Smooth muscle cell (in vitro differentiated cells): ENCODE data around the gene ZWILCH. TPM values are rescaled to one million over a fixed set of nuclear protein-coding genes. Genes with fewer than 3 reads are reported as not detected.

ENCODE experiments used
- DNase-seq: peaks from one replicate; lab custom pipeline; 2025; ENCODE audit not compliant: unreplicated experiment; lab: John Stamatoyannopoulos, UW
- H2AFZ ChIP-seq: fragments of 200-600 bp; sonication (generic); 2 replicates; pipeline ENCODE4 v1.6.0; 2016; ENCODE audit warnings: antibody characterized with exemption, low read depth, mild to moderate bottlenecking
- H3F3A ChIP-seq: fragments of 200-600 bp; sonication (generic); 2 replicates; pipeline ENCODE4 v1.6.0; 2017; ENCODE audit warnings: antibody characterized with exemption, low read depth
- H3K27ac ChIP-seq: fragments of 200-600 bp; sonication (generic); 2 replicates; pipeline ENCODE4 v1.5.1; 2016; ENCODE audit warnings: low read depth, mild to moderate bottlenecking
- H3K27me3 ChIP-seq: fragments of 200-600 bp; sonication (generic); 2 replicates; pipeline ENCODE4 v1.6.1; 2016; ENCODE audit warnings: low read depth, mild to moderate bottlenecking
- H3K36me3 ChIP-seq: fragments of 200-600 bp; sonication (generic); 2 replicates; pipeline ENCODE4 v1.5.1; 2016; ENCODE audit warnings: low read depth
- H3K4me1 ChIP-seq: fragments of 200-600 bp; sonication (generic); 2 replicates; pipeline ENCODE4 v1.5.1; 2016; ENCODE audit warnings: low read depth
- H3K4me2 ChIP-seq: fragments of 200-600 bp; sonication (generic); 2 replicates; pipeline ENCODE4 v1.6.0; 2016; ENCODE audit warnings: mild to moderate bottlenecking
- H3K4me3 ChIP-seq: fragments of 200-600 bp; sonication (generic); 2 replicates; pipeline ENCODE4 v1.5.1; 2016; ENCODE audit warnings: mild to moderate bottlenecking
- H3K79me2 ChIP-seq: fragments of 200-600 bp; sonication (generic); 2 replicates; pipeline ENCODE4 v1.6.0; 2016; ENCODE audit warnings: low read depth, mild to moderate bottlenecking
- H3K9ac ChIP-seq: fragments of 200-600 bp; sonication (generic); 2 replicates; pipeline ENCODE4 v1.6.0; 2016; ENCODE audit warnings: low read depth
- H3K9me3 ChIP-seq: fragments of 200-600 bp; sonication (generic); replicated peaks from 2 replicates; pipeline ENCODE4 v1.5.1; 2016; ENCODE audit warnings: low read depth
- H4K20me1 ChIP-seq: fragments of 200-600 bp; sonication (generic); 2 replicates; pipeline ENCODE4 v1.6.0; 2016; ENCODE audit warnings: low read depth
- whole genome bisulfite sequencing: methylation state at CpG from one replicate; pipeline ENCODE4 v1.1.7; 2016; ENCODE audit warnings: low lambda C conversion rate; 5-methylcytosine and 5-hydroxymethylcytosine counted together
- polyA plus RNA-seq: library from polyadenylated mRNA; unstranded; fragments of >200 nt; fragmentation: Nextera tagmentation; extraction: Ambion mirVana; gene quantifications from 2 replicates; pipeline ENCODE4 v1.2.1, GENCODE V29; 2016
- total RNA-seq: library from RNA; depleted of rRNA; stranded (reverse); fragments of >200 nt; gene quantifications from 2 replicates; pipeline ENCODE4 v1.2.3, GENCODE V29; 2014
- TF ChIP-seq, protein P1 (sequence below): fragments of 200-600 bp; sonication (generic); IDR thresholded peaks from 2 replicates; pipeline ENCODE4 v1.5.1; 2017; ENCODE audit warnings: borderline replicate concordance, mild to moderate bottlenecking, antibody characterized with exemption; ENCODE audit not compliant: insufficient read depth, poor library complexity, severe bottlenecking

The ZWILCH gene
- total and polyA plus RNA-seq, 2 experiments from 2014 or later = 17.7 to 17.9 TPM

DNA sequence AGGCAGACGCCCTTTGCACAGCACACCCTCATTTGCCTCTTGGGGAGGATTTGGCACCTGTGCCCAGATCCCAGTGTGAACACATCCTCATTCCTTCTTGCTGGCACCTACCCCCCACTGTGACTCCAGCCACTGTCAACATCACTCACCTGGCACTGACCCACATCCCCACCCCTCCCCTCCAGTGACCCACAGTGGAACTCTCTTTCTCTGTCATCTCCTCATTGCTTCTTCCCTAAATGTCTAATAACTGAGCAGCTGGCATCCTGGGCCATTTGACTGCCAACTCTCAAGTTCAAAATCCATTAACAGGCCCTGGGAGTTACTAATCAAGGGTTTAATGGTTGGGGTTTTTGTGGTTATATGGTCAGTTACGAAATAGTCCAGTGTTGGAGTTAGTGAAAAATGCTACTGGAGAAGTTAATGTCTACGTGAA is 22.0 kb upstream of the ZWILCH start:
- no peak overlapping the region for H3K9ac ChIP-seq
- H3K4me1 ChIP-seq = no peaks in the 10 kb centered on the region
- H3F3A ChIP-seq = peaks cover 3% of the 10 kb centered on the region
- no peaks in the 10 kb centered on the region for H3K9me3 ChIP-seq
- 60% methylated on average over 3 of the region's 3 CpGs for WGBS
- no peak overlapping the region for H2AFZ ChIP-seq
- peaks cover 79% of the 10 kb centered on the region for H4K20me1 ChIP-seq
- H3K27ac ChIP-seq = no peak overlapping the region
- TF ChIP-seq, protein P1, sequence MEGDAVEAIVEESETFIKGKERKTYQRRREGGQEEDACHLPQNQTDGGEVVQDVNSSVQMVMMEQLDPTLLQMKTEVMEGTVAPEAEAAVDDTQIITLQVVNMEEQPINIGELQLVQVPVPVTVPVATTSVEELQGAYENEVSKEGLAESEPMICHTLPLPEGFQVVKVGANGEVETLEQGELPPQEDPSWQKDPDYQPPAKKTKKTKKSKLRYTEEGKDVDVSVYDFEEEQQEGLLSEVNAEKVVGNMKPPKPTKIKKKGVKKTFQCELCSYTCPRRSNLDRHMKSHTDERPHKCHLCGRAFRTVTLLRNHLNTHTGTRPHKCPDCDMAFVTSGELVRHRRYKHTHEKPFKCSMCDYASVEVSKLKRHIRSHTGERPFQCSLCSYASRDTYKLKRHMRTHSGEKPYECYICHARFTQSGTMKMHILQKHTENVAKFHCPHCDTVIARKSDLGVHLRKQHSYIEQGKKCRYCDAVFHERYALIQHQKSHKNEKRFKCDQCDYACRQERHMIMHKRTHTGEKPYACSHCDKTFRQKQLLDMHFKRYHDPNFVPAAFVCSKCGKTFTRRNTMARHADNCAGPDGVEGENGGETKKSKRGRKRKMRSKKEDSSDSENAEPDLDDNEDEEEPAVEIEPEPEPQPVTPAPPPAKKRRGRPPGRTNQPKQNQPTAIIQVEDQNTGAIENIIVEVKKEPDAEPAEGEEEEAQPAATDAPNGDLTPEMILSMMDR = no peak
- H3K79me2 ChIP-seq = no peaks in the 10 kb centered on the region
- no peak for DNase-seq
- H3K4me2 ChIP-seq = no peak overlapping the region
- no peaks in the 10 kb centered on the region for H3K27me3 ChIP-seq
- peaks cover 13% of the 10 kb centered on the region for H3K36me3 ChIP-seq
- H3K4me3 ChIP-seq = no peak overlapping the region

DNA sequence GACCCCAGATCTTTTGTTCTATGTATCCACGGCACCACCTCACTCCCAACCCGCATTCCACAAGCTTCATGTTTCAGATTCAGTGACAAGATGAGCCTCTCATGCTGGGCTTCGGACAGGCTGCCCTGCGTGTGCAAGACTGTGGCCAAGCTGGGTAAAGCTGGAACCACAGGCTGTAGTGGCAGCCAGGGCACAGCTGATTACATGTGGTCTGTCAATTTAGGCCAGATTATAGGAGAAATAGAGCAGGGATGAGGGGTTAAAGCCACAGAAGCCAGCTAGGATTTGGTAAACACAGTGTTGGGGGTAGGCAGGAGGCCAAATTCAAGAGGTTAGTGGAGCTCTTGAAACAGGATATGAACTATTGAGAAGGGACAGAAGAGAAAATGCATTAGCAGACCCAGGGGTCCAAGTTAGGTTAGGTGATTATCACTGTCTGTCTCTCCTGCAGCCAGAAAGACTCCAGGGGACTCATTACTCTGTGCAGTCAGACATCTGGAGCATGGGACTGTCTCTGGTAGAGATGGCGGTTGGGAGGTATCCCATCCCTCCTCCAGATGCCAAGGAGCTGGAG is 20.5 kb upstream of the ZWILCH start:
- Histone ChIP-seq H3F3A (peaks cover 3% of the 10 kb centered on the region), H3K4me1 (no peaks in the 10 kb centered on the region), H3K27ac (no peak overlapping the region), H3K79me2 (no peaks in the 10 kb centered on the region), H2AFZ (no peak overlapping the region), H3K4me3 (no peak overlapping the region), H3K9me3 (no peaks in the 10 kb centered on the region), H3K9ac (no peak overlapping the region), H3K27me3 (no peaks in the 10 kb centered on the region), H3K4me2 (no peak overlapping the region), H4K20me1 (peaks cover 66% of the 10 kb centered on the region), H3K36me3 (peaks cover 13% of the 10 kb centered on the region)
- TF ChIP-seq, protein P1 = no peak
- no peak for DNase-seq
- 85% methylated on average over 5 of the region's 5 CpGs for WGBS

DNA sequence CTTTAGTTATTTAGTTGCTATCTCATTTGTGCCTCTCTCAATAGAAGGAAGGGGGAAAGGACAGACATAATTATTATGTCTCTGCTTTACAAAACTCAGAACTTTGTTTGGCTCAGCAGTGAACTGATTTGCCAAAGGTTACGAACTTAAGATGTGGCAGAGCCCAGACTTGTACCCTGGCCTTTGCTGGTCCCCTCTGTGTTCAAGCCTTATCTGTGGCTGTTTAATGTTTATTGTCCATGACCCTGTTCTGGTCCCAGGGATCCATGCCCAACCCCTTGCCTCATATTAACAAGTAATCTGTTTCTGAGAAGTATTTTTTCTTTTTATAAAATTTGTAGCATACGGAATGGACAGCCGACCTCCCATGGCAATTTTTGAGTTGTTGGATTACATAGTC is 18.2 kb upstream of the ZWILCH start:
- TF ChIP-seq, protein P1 = no peak
- no peak for DNase-seq
- Histone ChIP-seq H3K27ac (no peak overlapping the region), H3K9me3 (no peaks in the 10 kb centered on the region), H4K20me1 (peaks cover 43% of the 10 kb centered on the region), H2AFZ (no peak overlapping the region), H3K27me3 (no peaks in the 10 kb centered on the region), H3K79me2 (no peaks in the 10 kb centered on the region), H3K4me3 (no peak overlapping the region), H3F3A (no peaks in the 10 kb centered on the region), H3K4me2 (no peak overlapping the region), H3K9ac (no peak overlapping the region), H3K4me1 (no peaks in the 10 kb centered on the region), H3K36me3 (peaks cover 13% of the 10 kb centered on the region)
- WGBS = 97% methylated on average over 3 of the region's 3 CpGs

DNA sequence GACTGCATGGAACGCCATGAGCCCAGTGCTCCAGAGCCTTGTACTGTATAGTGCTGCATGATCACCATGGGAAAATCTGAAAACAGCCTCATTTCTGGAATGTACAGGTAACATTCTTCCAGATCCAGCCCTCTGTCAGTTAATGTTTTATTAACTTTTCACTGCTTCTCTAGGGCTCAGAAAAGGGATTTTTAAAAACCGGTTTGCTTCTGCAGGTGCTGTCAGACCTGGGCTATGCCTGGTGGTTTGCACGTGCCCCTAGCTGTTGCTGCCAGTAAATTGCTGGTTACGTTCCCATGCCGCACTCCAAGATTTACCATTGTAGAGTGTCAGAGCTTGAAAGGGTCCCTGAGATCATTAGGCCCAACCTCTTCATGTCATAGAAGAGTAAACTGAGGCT is 16.6 kb upstream of the ZWILCH start:
- H2AFZ ChIP-seq = no peak overlapping the region
- H3K36me3 ChIP-seq = peaks cover 13% of the 10 kb centered on the region
- H3K4me1 ChIP-seq = no peaks in the 10 kb centered on the region
- H3K27me3 ChIP-seq = no peaks in the 10 kb centered on the region
- no peak overlapping the region for H3K4me2 ChIP-seq
- H3K79me2 ChIP-seq = no peaks in the 10 kb centered on the region
- TF ChIP-seq, protein P1 = no peak
- no peak overlapping the region for H3K27ac ChIP-seq
- H3F3A ChIP-seq = no peaks in the 10 kb centered on the region
- no peak for DNase-seq
- H3K9ac ChIP-seq = no peak overlapping the region
- no peak overlapping the region for H3K4me3 ChIP-seq
- no peaks in the 10 kb centered on the region for H3K9me3 ChIP-seq
- WGBS = 98% methylated on average over 5 of the region's 5 CpGs
- H4K20me1 ChIP-seq = peaks cover 27% of the 10 kb centered on the region
